NB4 (cell line): ENCODE results near the gene IMP4.

ENCODE experiments used
- CTCF ChIP-seq: IDR thresholded peaks from one replicate; pipeline ENCODE4 v1.5.1; 2012; ENCODE audit warnings: low read depth, low read length
- MAX ChIP-seq: IDR thresholded peaks from 2 replicates; pipeline ENCODE4 v1.6.1; 2011; ENCODE audit warnings: low read depth, low read length
- MYC ChIP-seq: IDR thresholded peaks from 2 replicates; pipeline ENCODE4 v1.6.1; 2011; ENCODE audit warnings: low read depth, low read length

- TF ChIP-seq MAX (no peak), CTCF (no peak), MYC (no peak)
These were observed 23.8 kb upstream of the IMP4 start for GRCh38 chr2:130318906-130319305.
